Panc1 (cell line): Measurements from ENCODE around the gene SLC38A1.

ENCODE experiments used
- TCF7L2 ChIP-seq: IDR thresholded peaks from 2 replicates; pipeline ENCODE4 v1.6.1; 2011; ENCODE audit warnings: mild to moderate bottlenecking, low read depth, low read length, inconsistent platforms
- TF ChIP-seq, protein P1 (sequence below): fragments of 450-650 bp; IDR thresholded peaks from 2 replicates; pipeline ENCODE4 v1.5.1; 2017; ENCODE audit warnings: mild to moderate bottlenecking
- TF ChIP-seq, protein P2 (sequence below), 2 experiments: IDR thresholded peaks; 2 replicates each; pipeline ENCODE4 v1.6.1; 2011 to 2012; ENCODE audit warnings: low read depth in 2 of 2, control low read depth in 1 of 2, low read length in 1 of 2, mild to moderate bottlenecking in 1 of 2, moderate library complexity in 1 of 2; ENCODE audit not compliant: insufficient read depth in 1 of 2

DNA sequence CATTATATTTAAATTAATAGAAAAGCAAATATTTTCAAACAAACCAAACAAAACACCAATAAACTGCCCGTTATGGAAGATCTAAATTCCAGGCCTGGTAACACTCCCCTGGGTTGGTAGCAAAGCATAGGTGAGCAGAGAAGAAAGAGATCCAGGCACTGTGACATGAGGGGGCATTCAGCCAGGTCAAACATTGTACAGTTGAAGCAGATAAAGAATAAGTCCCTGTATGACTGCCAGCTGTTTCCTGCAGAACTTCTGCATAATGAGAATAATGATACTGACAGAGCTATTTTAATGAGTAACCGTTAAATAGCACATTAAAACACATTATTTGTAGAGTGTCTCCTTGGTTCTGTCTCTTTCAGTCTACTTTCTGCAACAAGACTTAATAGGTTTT is 35.4 kb downstream of the SLC38A1 start:
- TF ChIP-seq TCF7L2, result no peak
- TF ChIP-seq, protein P1, sequence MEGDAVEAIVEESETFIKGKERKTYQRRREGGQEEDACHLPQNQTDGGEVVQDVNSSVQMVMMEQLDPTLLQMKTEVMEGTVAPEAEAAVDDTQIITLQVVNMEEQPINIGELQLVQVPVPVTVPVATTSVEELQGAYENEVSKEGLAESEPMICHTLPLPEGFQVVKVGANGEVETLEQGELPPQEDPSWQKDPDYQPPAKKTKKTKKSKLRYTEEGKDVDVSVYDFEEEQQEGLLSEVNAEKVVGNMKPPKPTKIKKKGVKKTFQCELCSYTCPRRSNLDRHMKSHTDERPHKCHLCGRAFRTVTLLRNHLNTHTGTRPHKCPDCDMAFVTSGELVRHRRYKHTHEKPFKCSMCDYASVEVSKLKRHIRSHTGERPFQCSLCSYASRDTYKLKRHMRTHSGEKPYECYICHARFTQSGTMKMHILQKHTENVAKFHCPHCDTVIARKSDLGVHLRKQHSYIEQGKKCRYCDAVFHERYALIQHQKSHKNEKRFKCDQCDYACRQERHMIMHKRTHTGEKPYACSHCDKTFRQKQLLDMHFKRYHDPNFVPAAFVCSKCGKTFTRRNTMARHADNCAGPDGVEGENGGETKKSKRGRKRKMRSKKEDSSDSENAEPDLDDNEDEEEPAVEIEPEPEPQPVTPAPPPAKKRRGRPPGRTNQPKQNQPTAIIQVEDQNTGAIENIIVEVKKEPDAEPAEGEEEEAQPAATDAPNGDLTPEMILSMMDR, result no peak
- TF ChIP-seq, protein P2, sequence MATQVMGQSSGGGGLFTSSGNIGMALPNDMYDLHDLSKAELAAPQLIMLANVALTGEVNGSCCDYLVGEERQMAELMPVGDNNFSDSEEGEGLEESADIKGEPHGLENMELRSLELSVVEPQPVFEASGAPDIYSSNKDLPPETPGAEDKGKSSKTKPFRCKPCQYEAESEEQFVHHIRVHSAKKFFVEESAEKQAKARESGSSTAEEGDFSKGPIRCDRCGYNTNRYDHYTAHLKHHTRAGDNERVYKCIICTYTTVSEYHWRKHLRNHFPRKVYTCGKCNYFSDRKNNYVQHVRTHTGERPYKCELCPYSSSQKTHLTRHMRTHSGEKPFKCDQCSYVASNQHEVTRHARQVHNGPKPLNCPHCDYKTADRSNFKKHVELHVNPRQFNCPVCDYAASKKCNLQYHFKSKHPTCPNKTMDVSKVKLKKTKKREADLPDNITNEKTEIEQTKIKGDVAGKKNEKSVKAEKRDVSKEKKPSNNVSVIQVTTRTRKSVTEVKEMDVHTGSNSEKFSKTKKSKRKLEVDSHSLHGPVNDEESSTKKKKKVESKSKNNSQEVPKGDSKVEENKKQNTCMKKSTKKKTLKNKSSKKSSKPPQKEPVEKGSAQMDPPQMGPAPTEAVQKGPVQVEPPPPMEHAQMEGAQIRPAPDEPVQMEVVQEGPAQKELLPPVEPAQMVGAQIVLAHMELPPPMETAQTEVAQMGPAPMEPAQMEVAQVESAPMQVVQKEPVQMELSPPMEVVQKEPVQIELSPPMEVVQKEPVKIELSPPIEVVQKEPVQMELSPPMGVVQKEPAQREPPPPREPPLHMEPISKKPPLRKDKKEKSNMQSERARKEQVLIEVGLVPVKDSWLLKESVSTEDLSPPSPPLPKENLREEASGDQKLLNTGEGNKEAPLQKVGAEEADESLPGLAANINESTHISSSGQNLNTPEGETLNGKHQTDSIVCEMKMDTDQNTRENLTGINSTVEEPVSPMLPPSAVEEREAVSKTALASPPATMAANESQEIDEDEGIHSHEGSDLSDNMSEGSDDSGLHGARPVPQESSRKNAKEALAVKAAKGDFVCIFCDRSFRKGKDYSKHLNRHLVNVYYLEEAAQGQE (IDR thresholded peaks at IDR 0.05; ENCODE audit: insufficient read depth in 1 of 2, low read depth in 2 of 2, low read length in 1 of 2), result no peak
